ENCODE data around the gene POU6F1. TPM values are rescaled to one million over a fixed set of nuclear protein-coding genes. Genes with fewer than 3 reads are reported as not detected.

The POU6F1 gene
- total and polyA plus RNA-seq, 2 of the 8 experiments (the other 6 are each of a cell fraction or from before 2014, with no cell fraction given), result 5.6 to 8.7 TPM

- TF ChIP-seq CHD7 (IDR thresholded peaks at IDR 0.05; ENCODE audit: insufficient replicate concordance, low read length) (no peak), RBBP5 (IDR thresholded peaks at IDR 0.05; ENCODE audit: borderline replicate concordance, low read depth, low read length) (peak; percentile 1; the same call in 1 of the 2 replicates), ZNF274 (IDR thresholded peaks at IDR 0.05; ENCODE audit: borderline replicate concordance, extremely low read depth, low read length) (no peak), SP2 (IDR thresholded peaks at IDR 0.05; ENCODE audit: low read length) (no peak), SP1 (IDR thresholded peaks at IDR 0.05; ENCODE audit: low read depth, low read length) (no peak), CREB1 (IDR thresholded peaks at IDR 0.05) (no peak)
Measured at GRCh38 chr12:51171884-51172514, 45.9 kb downstream of the POU6F1 start (continued).

Data from H1 (cell line).